ENCODE data around the gene GNB4.

GNB4 gene

GRCh38 chr3:179347345-179348194 is 103.7 kb downstream of the GNB4 start, which contains the start of gene MFN1:
MFN1 (plus strand) TSS chr3:179347709; CDS start chr3:179348852, 1,143 bp downstream.
- DNase-seq: peak; percentile 84
